HG03575 (cell line): ENCODE results near the gene ANXA6.

ENCODE experiments used
- ATAC-seq: cut with Tn5 transposase; IDR thresholded peaks from one replicate; pipeline ENCODE4 v1.9.1; 2021; ENCODE audit not compliant: unreplicated experiment, insufficient number of reproducible peaks, low FRiP score; ENCODE audit errors: extremely low read depth

Gene ANXA6

DNA sequence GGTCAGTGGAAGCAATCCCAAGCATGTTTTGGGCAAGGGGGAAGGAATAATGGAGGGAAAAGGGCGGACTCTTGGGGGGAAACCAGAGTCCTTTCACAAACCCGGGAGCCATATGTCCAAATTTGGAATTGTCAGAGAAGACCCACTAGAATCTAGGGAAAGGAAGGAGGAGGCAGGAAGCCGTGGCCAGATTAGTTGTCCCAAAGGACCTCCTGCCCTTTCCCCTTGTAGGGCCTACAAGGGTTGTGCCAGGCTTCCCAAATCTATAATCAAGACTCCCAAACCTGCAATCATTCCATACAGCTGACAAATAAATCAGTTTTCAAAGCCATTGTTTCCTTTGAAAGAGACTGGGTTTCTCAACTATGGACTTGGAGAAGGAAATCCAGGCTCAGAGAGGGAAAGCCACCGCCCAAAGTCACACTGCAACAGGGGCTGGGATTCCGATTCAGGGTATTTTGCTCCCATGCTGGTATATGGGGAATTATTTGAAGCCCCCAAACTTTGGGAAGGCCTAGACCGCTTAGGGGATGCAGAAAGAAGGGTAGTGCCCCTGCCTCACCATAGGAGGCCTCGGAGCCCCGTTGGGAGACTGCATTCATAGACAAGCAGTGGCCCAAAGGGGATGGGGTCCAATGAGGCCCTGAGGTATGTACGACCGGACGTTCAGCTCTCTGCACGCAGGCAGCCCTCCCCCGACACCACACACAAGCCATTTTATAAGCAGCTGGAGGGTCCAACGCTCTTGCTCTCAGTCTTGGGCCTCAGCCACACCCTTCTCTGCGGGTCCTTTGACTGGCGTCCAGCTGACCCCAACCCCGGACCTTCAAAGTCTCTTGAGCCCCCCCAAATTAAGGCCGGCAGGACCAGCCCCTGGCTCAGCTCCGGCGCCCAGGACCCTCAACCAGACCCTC is 815 bp downstream of the ANXA6 start:
- no peak for ATAC-seq

- no peak for ATAC-seq
Measured at GRCh38 chr5:151155775-151156506, 1.6 kb downstream of the ANXA6 start.

DNA sequence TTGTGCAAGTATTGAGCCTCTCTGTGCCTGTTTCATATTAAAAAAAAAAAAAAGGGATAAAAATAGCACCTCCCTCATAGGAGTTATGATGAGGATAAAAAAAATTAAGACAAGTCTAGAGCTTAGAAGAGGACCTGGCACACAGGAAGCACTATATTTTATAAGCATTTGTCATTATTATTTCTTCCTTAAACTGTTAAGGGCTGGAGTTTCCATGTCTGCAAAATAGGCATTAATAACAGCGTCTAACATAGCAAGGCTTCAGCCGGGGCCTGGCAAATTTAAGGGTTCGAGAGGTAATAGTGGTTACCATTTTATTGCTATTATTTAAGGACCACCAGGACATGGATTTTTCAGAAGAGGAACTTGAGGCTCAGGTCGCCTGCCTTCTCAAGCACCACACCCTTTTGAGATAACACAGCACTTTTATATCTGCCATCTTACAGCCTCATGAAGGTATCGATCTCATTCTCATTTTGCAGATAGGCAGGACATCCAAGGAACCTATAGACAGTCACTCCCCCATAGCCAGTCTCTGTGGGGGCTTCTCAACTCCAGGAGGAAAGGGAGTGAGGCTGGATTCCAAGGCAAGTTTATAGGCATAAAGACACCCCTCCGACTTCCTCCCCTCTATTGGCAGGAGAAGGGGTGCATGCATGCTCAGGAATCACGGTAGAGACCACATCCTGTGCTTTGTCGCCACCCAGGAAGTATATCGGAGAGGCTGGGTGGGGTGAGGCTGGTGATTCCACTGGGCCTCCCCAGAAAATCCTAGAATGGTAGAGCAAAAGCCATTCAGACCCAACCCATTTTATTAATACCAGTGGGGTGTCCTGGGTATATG is 2.4 kb downstream of the ANXA6 start:
- no peak for ATAC-seq

GRCh38 chr5:151153766-151154272 is 3.8 kb downstream of the ANXA6 start:
- no peak for ATAC-seq

DNA sequence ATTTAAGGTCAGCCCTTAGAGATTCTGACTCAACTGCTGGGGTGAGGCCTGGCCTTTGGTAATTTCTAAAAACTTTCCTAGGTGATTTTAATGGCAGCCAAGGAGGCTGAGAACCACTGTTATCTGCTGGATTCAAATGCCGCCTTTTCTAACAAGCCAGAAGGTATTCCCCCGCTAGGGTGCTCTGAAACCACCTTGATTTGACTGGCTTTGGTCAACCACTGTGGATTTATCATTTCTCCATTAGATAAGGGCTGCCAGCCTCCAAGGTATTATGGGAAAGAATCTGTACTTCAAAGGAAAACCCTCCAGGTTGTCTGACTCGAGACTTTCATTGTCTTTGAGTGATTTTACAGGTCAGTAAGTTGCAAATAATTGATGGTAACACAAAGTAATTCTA is 4.3 kb downstream of the ANXA6 start:
- no peak for ATAC-seq

- ATAC-seq, result no peak
Measured at GRCh38 chr5:151151793-151152192, 5.8 kb downstream of the ANXA6 start.

- no peak for ATAC-seq
Measured at GRCh38 chr5:151151263-151151660, 6.3 kb downstream of the ANXA6 start.

DNA sequence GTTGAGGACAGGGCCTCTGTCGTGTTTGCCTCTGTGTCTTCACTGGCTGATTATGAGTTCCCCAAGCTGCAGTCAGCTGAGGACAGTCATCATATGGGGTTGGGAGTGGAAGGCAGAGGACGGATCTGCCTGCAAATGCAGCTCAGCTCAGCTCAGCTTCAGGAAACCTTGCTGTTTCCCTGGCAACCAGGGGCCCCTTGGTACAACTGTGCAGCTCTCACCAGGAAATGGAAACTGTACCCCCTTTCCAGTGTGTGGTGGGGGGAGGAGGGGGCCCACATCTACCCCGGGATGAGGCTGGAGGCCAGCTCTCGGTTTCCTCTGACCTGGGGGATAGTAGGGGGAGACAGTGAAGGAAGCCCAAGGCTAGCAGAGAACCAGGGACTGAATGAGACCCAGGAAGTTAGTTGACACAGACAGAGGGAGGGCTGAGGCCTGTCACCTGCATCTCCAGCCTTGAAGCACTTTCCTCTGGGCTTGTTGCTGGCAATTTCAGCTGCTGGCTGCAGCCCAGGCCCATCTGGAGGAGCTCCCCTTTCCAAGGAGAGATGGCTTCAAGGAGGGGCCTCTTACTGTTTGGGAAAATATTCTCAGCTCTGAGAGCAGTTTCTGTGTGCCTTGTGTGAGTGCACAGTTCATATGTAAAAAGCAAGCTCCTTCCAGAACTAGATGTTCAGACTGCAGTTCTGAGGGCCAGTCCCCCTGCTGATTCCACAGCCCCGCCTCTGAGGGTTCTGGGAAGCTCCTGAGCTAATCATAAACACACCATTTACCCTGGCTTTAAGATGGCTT is 6.9 kb downstream of the ANXA6 start:
- no peak for ATAC-seq

GRCh38 chr5:151148583-151148982 is 9.0 kb downstream of the ANXA6 start:
- ATAC-seq, result no peak

GRCh38 chr5:151147033-151147432 is 10.5 kb downstream of the ANXA6 start:
- no peak for ATAC-seq

GRCh38 chr5:151146061-151146460 is 11.5 kb downstream of the ANXA6 start:
- no peak for ATAC-seq

DNA sequence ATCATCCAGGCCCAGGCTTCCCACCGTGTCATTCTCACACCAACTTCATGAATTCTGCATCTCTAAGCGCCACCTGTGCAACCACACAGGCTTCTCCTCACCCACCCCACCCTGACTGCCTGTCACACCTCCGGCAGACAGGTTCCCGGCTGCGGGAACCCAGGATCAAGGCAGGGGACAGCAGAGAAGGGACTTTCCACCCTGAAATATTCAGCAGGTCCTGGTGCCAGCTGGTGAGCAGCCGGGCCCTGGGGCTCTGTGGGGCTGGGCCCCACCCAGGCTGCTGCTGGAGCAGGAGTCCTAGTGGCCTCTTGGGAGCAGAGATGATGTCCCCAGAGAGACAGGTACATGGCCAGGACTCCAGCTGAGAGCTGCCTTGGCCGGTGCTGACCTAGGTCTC is 12.7 kb downstream of the ANXA6 start:
- no peak for ATAC-seq

GRCh38 chr5:151144275-151144674 is 13.3 kb downstream of the ANXA6 start:
- no peak for ATAC-seq

DNA sequence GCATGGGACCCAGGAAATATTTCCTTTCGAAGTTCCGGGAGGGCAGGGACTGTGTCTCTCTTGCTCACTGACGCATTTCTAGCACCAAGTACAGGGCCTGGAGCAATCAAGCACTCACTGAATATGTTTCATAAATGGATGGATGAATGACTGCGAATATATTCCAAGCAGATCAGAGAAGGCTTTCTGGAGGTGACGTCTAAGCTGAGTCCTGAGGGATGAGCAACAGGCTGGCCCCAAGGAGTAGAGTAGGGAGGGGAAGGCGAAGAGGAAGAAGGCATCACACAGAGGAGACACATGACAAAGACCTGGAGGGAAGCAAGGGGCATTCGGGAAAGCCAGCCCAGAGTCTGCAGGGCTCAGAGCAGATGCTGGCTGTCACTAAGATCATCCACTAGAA is 13.9 kb downstream of the ANXA6 start:
- no peak for ATAC-seq

DNA sequence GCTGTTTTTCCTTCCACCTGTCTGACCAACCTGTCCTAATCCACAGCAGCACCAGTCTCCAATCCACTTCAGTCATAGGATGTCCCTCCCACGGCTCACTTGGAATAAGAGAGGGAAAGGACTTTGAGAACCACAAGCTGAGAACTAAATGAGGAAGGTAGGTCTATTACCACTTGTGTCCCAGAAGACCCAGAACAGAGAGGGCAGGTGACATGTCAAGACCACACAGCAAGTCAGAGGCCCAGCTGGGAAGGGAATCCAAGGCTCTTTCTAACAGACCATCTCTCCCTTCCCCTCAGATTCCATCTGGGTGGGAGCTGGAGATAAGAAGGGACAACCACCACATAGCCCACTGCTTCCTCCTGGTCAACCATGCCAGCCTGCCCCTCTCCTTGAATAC is 14.6 kb downstream of the ANXA6 start:
- ATAC-seq, result no peak

GRCh38 chr5:151141535-151141934 is 16.0 kb downstream of the ANXA6 start:
- peak; percentile 69 for ATAC-seq

GRCh38 chr5:151140686-151141459 is 16.7 kb downstream of the ANXA6 start:
- no peak for ATAC-seq

- no peak for ATAC-seq
Measured at GRCh38 chr5:151139646-151140045, 17.9 kb downstream of the ANXA6 start.
